ENCODE measurements around the gene RSRC1.

RSRC1 gene

GRCh38 chr3:158590223-158590622 is 480.3 kb downstream of the RSRC1 start:
- Histone ChIP-seq H3K4ac (ENCODE audit: low read depth, low read length) (no peak overlapping the region), H3K36me3 (ENCODE audit: control insufficient read depth, insufficient read depth, low read length) (no peaks in the 10 kb centered on the region), H2BK5ac (ENCODE audit: low read length) (no peak overlapping the region), H3K4me3 (ENCODE audit: low read length) (no peak overlapping the region), H2AK5ac (ENCODE audit: low read length) (no peak overlapping the region), H3K79me2 (ENCODE audit: control insufficient read depth, insufficient read depth, low read length) (no peaks in the 10 kb centered on the region), H3K79me1 (ENCODE audit: low read length) (no peaks in the 10 kb centered on the region), H3K18ac (ENCODE audit: low read length) (no peak overlapping the region), H3K4me2 (ENCODE audit: low read length) (no peak overlapping the region), H3K27ac (ENCODE audit: low read depth, low read length) (no peak overlapping the region), H2BK120ac (ENCODE audit: low read depth, low read length) (no peak overlapping the region), H4K5ac (ENCODE audit: low read length) (no peak overlapping the region), H3K23ac (ENCODE audit: low read length) (no peak overlapping the region), H3K9ac (ENCODE audit: low read length) (no peak overlapping the region), H3K4me1 (ENCODE audit: control insufficient read depth, low read depth, low read length) (no peaks in the 10 kb centered on the region), H3K56ac (ENCODE audit: low read length) (no peak overlapping the region), H4K8ac (ENCODE audit: low read depth, low read length) (no peak overlapping the region), H2BK15ac (replicated peaks; ENCODE audit: low read depth) (no peak overlapping the region), H3K27me3 (ENCODE audit: insufficient read depth, low read length, poor library complexity) (no peaks in the 10 kb centered on the region)
- no peak for DNase-seq

Data from mesendoderm (in vitro differentiated cells).